ENCODE measurements around the gene RAB6B.

- TF ChIP-seq CTCF (conservative IDR thresholded peaks at IDR 0.05) (no peak), EZH2 (IDR thresholded peaks at IDR 0.05; ENCODE audit: low read depth) (no peak)
Measured at GRCh38 chr3:133781570-133781969, 114.1 kb downstream of the RAB6B start.

Measured in PC-9 (cell line).